Measurements from ENCODE around the gene GJA3.

GJA3 gene

DNA sequence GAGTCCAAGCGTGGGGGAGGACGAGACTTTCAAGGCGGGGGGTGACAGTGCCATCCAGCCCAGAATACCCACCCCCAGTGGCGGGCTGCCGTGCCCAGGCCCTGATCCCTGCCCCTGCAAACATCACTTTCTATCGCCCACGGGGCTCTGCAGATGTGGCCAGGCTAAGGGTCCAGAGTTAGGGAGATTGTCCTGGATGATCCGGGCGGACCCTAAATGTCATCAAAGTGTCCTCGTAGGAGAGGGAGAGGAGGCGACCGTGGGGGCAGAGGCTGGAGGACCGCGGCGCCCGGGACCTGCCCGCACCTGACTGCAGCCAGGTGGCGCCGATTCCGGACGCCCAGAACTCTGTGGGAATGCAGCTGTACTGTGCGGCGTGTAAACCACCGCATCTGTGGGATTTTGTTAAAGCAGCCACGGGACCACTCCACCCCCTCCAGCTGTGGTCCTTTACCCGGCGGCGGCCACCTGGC lies 32.4 kb downstream of the GJA3 start:
- DNase-seq (ENCODE audit: low read depth), result peak; percentile 18
- peak overlapping the region; percentile 49 for H3K4me3 ChIP-seq (ENCODE audit: low read length)
- TF ChIP-seq, protein P1, sequence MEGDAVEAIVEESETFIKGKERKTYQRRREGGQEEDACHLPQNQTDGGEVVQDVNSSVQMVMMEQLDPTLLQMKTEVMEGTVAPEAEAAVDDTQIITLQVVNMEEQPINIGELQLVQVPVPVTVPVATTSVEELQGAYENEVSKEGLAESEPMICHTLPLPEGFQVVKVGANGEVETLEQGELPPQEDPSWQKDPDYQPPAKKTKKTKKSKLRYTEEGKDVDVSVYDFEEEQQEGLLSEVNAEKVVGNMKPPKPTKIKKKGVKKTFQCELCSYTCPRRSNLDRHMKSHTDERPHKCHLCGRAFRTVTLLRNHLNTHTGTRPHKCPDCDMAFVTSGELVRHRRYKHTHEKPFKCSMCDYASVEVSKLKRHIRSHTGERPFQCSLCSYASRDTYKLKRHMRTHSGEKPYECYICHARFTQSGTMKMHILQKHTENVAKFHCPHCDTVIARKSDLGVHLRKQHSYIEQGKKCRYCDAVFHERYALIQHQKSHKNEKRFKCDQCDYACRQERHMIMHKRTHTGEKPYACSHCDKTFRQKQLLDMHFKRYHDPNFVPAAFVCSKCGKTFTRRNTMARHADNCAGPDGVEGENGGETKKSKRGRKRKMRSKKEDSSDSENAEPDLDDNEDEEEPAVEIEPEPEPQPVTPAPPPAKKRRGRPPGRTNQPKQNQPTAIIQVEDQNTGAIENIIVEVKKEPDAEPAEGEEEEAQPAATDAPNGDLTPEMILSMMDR (IDR thresholded peaks at IDR 0.05; ENCODE audit: insufficient read depth, low read depth, low read length, missing control alignments), result peak; percentile 49

DNA sequence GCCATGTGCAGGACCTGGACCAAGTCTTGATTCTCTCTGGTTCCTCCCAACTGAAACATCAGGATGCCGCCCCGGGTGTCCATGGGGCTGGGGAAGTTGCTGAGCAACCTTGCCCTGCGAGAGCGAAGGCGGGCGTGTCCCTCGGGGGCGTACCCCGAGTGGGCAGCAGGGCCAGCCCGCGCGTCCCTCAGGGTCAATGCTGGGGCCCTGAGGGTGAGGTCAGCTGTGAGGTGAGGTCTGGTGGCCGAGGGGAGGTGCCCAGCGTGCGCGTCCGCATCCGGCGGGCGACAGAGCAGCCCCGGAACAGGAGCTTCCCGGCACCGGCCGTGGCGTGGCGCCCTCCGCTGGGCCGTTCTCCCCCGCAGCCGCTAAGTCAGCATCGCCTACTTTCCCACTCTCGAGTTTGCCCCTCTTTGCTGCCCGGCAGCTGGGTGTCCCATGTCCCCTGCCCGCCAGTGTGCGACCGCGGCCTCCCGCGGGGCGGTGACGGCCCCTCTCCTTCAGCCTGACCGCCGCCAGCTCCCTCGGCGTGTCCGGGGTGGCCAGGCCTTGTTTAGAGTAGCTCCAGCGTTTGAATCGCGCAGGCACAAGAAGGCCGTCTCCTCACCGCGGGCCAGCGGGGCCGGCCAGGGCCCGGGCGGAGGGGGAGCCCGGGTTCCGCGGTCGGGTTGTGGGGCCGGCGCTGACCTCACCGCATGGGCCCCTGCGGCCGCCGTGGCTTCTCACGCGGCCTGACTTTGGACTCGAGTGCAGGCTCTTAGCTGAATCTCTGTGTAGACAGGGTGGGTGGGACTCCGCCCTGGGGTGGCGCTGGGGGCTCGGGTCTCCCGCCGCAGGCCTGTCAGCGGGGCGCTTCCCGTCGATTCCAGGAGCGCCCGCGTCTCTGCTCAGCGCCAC lies 33.0 kb downstream of the GJA3 start:
- TF ChIP-seq, protein P1 (IDR thresholded peaks at IDR 0.05; ENCODE audit: insufficient read depth, low read depth, low read length, missing control alignments), result peak; percentile 27
- peak overlapping the region; percentile 49 for H3K4me3 ChIP-seq (ENCODE audit: low read length)
- peak; percentile 38 for DNase-seq (ENCODE audit: low read depth)

DNA sequence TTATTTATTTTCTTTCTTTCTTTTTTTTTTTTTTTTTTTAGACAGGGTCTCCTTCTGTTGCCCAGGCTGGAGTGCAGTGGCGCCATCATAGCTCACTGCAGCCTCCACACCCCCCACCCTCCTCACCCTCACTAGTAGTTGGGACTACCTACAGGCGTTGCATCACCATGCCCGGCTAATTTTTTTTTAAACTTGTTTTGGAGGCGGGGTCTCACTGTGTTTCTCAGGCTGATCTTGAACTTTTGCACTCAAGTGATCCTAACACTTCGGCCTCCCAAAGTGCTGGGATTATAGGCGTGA lies 33.6 kb downstream of the GJA3 start:
- DNase-seq (ENCODE audit: low read depth), result no peak
- TF ChIP-seq, protein P1 (IDR thresholded peaks at IDR 0.05; ENCODE audit: insufficient read depth, low read depth, low read length, missing control alignments), result no peak
- peak overlapping the region; percentile 49 for H3K4me3 ChIP-seq (ENCODE audit: low read length)

DNA sequence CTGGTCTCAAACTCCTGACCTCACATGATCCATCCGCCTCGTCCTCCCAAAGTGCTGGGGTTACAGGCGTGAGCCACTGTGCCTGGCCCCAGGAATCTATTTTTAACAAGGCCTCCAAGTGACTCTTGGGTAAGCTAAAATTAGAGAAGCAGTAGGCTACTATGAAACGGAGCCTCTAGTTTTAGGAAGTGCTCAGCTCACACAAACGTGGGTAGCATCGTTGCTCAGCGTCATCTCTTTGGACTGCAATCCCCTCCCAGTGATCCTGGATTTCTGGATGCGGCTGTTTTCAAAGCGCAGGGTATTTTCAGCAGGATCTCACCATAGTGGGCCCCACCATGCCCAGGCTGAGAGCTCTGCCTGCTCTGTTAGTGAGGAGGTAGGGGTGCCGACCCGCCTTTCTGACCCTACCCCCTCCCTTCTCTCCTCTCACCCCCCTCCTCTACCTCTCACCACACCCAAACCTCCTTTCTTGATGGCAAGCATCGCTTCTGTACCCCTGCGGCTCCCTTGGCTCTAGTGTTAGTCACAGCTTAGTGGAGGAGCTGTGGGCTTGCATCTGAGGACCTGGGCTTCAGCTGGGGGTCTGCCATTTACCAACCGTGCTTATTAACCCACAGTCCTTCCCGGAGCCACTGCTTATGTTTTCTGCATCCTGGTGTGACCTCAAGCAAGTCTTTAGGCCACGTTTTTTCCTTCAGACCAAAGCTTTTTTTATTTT lies 34.2 kb downstream of the GJA3 start:
- TF ChIP-seq, protein P1 (IDR thresholded peaks at IDR 0.05; ENCODE audit: insufficient read depth, low read depth, low read length, missing control alignments), result no peak
- no peak for DNase-seq (ENCODE audit: low read depth)

DNA sequence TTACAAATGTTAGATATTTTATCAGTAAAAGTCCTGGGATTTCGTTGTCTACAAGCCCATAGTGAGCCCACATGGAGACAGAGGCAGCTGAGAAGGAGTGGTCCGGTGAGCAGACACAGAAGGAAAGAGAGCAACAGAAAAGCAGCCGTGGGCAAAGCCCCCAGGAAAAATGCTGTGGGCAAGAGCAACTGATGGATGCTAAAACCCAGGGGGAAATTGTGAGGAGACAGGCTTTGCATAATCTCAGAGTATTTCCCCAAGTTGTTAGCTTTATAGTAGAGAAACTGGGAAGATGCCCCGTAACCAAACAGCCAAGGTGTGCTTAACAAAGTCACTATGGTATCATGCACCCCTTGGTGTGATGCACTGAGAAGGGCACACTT lies 35.1 kb downstream of the GJA3 start:
- DNase-seq (ENCODE audit: low read depth), result no peak
- no peak overlapping the region for H3K4me3 ChIP-seq (ENCODE audit: low read length)
- TF ChIP-seq, protein P1 (IDR thresholded peaks at IDR 0.05; ENCODE audit: insufficient read depth, low read depth, low read length, missing control alignments), result no peak

More for the DNA sequence above, 34.2 kb downstream of the GJA3 start:
- H3K4me3 ChIP-seq (ENCODE audit: low read length), result no peak overlapping the region

DNA sequence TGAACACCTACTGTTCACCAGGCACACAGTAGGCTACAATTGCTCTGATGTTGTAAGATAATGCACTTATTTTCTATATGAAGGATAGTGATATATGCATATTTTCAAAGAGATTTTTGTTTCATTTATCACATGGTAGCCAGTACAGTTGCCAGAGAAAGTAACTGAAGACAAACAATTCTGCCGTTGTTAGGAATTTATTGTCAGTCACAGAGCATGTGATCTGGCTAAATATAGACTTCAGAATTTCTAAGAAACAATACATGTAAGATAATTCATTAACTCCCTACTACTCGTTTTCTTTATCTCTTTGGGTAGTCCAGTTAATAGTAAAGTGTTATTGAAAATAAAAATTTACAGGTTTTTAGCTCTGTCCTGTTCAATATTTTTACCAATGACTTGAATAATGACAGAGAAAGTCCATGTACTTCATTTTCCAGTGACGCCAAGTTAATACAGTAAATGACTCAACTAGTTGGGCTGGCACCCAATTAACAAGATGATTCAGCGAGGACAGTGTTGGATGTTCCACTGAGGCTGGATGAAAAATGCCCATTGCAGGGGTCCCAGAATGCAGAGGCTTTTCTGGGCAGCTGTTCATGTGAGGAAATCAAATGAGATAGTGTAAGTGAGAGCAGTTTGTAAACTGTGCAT lies 35.6 kb downstream of the GJA3 start:
- H3K4me3 ChIP-seq (ENCODE audit: low read length), result no peak overlapping the region
- TF ChIP-seq, protein P1 (IDR thresholded peaks at IDR 0.05; ENCODE audit: insufficient read depth, low read depth, low read length, missing control alignments), result no peak
- DNase-seq (ENCODE audit: low read depth), result peak; percentile 62
